Mononuclear cell (primary cell): ENCODE measurements around the gene FCSK. TPM values are rescaled to one million over a fixed set of nuclear protein-coding genes. Genes with fewer than 3 reads are reported as not detected.

ENCODE experiments used
- total RNA-seq: library from RNA; depleted of rRNA; stranded (reverse); fragments of >200 nt; gene quantifications from one replicate; pipeline ENCODE4 v1.2.3, GENCODE V29; 2012

The FCSK gene
- total RNA-seq, 1 donor = 9.2 TPM

Other genes starting within 250 kb of the FCSK start
- gene EXOSC6, start 202.7 kb upstream of the FCSK start, total RNA-seq = 37.4 TPM
- 8.8 TPM for gene AARS1, start 165.1 kb upstream of the FCSK start, total RNA-seq
- 37.4 TPM for gene DDX19B, start 155.4 kb upstream of the FCSK start, total RNA-seq
- gene DDX19A, start 107.7 kb upstream of the FCSK start, total RNA-seq = 32.7 TPM
- 18.5 TPM for gene ST3GAL2, start 15.5 kb upstream of the FCSK start, total RNA-seq
- 19.2 TPM for gene COG4, start 69.0 kb downstream of the FCSK start, total RNA-seq
- 77.6 TPM for gene SF3B3, start 69.2 kb downstream of the FCSK start, total RNA-seq
- gene IL34, start 192.0 kb downstream of the FCSK start, total RNA-seq = 0.52 TPM
- gene MTSS2, start 231.5 kb downstream of the FCSK start, total RNA-seq = 3.5 TPM